HCT116 (cell line): ENCODE measurements around the gene ELAVL2. TPM values are rescaled to one million over a fixed set of nuclear protein-coding genes. Genes with fewer than 3 reads are reported as not detected.

Experiments
- ATAC-seq: fragments of 200-7000 bp; cut with Tn5 transposase; 2 replicates; pipeline ENCODE4 v1.9.1; 2020; ENCODE audit warnings: mild to moderate bottlenecking, moderate library complexity
- BruUV-seq: library from RNA; stranded (reverse); fragments of 400-500 nt; replicated peaks from 2 replicates; lab custom pipeline; 2021; lab: Mats Ljungman, UMichigan
- CTCF ChIA-PET: fragments of 300-600 bp; sonication (Branson Sonifier 250); formaldehyde crosslinking; loops from one replicate; lab custom pipeline; 2021; ENCODE audit warnings: antibody characterized with exemption; lab: Charles Lee
- POLR2A ChIA-PET: fragments of 300-600, 350-600 bp; sonication (Branson Sonifier 250); formaldehyde crosslinking; loops from one replicate; lab custom pipeline; 2021; ENCODE audit warnings: antibody characterized with exemption; lab: Charles Lee
- RAD21 ChIA-PET, 2 experiments: fragments of 300-600 bp; sonication (Branson Sonifier 250); formaldehyde crosslinking; loops; one replicate each; lab custom pipeline; 2023; ENCODE audit warnings: low total read pairs in 2 of 2; ENCODE audit not compliant: uncharacterized antibody in 2 of 2, unreplicated experiment in 2 of 2, low non-redundant PET in 1 of 2; lab: Charles Lee
- DNase-seq: peaks from one replicate; pipeline ENCODE4 v3.0.0-alpha.2; 2010; ENCODE audit warnings: low read depth, low spot score
- H2AFZ ChIP-seq: fragments of 200-600 bp; shearing (Covaris generic), sonication (generic); 2 replicates; pipeline ENCODE4 v1.6.1; 2017; ENCODE audit warnings: low read depth, mixed run types, mixed read lengths, antibody characterized with exemption, low read length; ENCODE audit not compliant: poor library complexity, severe bottlenecking
- H3K27ac ChIP-seq: 2 replicates; pipeline ENCODE4 v1.5.1; 2012; ENCODE audit warnings: low read depth, low read length
- H3K27me3 ChIP-seq: fragments of 200-600 bp; sonication (generic); 2 replicates; pipeline ENCODE4 v1.6.1; 2016; ENCODE audit warnings: mixed run types, low read length, mixed read lengths; ENCODE audit not compliant: insufficient read depth
- H3K36me3 ChIP-seq, 2 experiments: fragments of 200-500 bp in 1 of 2; fragments of 200-600 bp in 1 of 2; sonication (Bioruptor generic) in 1 of 2; sonication (generic) in 1 of 2; 2 replicates each; pipeline versions ENCODE4 v1.5.1 to v1.6.1; 2014 to 2016; ENCODE audit warnings: low read length in 2 of 2, inconsistent platforms in 1 of 2, mixed read lengths in 1 of 2, mixed run types in 1 of 2; ENCODE audit not compliant: insufficient read depth in 2 of 2, control insufficient read depth in 1 of 2
- H3K4me1 ChIP-seq, 2 experiments: fragments of 200-600 bp in 1 of 2; sonication (generic) in 1 of 2; 2 replicates each; pipeline versions ENCODE4 v1.5.1 to v1.6.1; 2012 to 2017; ENCODE audit warnings: low read length in 2 of 2, inconsistent platforms in 1 of 2, mild to moderate bottlenecking in 1 of 2, mixed read lengths in 1 of 2, mixed run types in 1 of 2, moderate library complexity in 1 of 2; ENCODE audit not compliant: insufficient read depth in 2 of 2, control insufficient read depth in 1 of 2
- H3K4me2 ChIP-seq: fragments of 200-600 bp; sonication (generic); 2 replicates; pipeline ENCODE4 v1.6.1; 2017; ENCODE audit warnings: mixed run types, low read length, mixed read lengths
- H3K4me3 ChIP-seq, 2 experiments: fragments of 200-600 bp in 1 of 2; sonication (generic) in 1 of 2; replicated peaks in 1 of 2; 2 replicates each; pipeline ENCODE4 v1.5.1; 2011 to 2016; ENCODE audit warnings: low read length in 2 of 2, control low read depth in 1 of 2, low read depth in 1 of 2, mild to moderate bottlenecking in 1 of 2, mixed read lengths in 1 of 2, mixed run types in 1 of 2
- H3K79me2 ChIP-seq: fragments of 200-600 bp; sonication (generic); 2 replicates; pipeline ENCODE4 v1.6.1; 2017; ENCODE audit warnings: mild to moderate bottlenecking, mixed run types, low read length, moderate library complexity, mixed read lengths; ENCODE audit not compliant: insufficient read depth
- H3K9ac ChIP-seq: fragments of 200-600 bp; sonication (generic); 2 replicates; pipeline ENCODE4 v1.6.1; 2016; ENCODE audit warnings: low read length, mixed read lengths
- H3K9me2 ChIP-seq: fragments of 200-600 bp; sonication (generic), shearing (Covaris generic); 2 replicates; pipeline ENCODE4 v1.6.1; 2017; ENCODE audit warnings: mixed run types, mild to moderate bottlenecking, moderate library complexity; ENCODE audit not compliant: insufficient read depth
- H3K9me3 ChIP-seq, 2 experiments: fragments of 200-500 bp in 1 of 2; fragments of 200-600 bp in 1 of 2; sonication (Bioruptor generic) in 1 of 2; sonication (generic) in 1 of 2; 2 replicates each; pipeline ENCODE4 v1.6.1; 2014 to 2017; ENCODE audit warnings: low read length in 2 of 2, mixed read lengths in 2 of 2, inconsistent platforms in 1 of 2, low read depth in 1 of 2, mild to moderate bottlenecking in 1 of 2, mixed run types in 1 of 2, moderate library complexity in 1 of 2; ENCODE audit not compliant: control insufficient read depth in 1 of 2, insufficient read depth in 1 of 2
- H4K20me1 ChIP-seq: fragments of 200-600 bp; sonication (generic), shearing (Covaris generic); 2 replicates; pipeline ENCODE4 v1.6.1; 2017; ENCODE audit warnings: mixed run types, mild to moderate bottlenecking, moderate library complexity; ENCODE audit not compliant: insufficient read depth
- ATF3 ChIP-seq: IDR thresholded peaks from 2 replicates; pipeline ENCODE4 v1.6.1; 2012
- CBX3 ChIP-seq: IDR thresholded peaks from 2 replicates; pipeline ENCODE4 v1.6.1; 2012; ENCODE audit warnings: low read depth
- CEBPB ChIP-seq: IDR thresholded peaks from 2 replicates; pipeline ENCODE4 v1.6.1; 2012; ENCODE audit warnings: low read depth
- CTCF ChIP-seq, 3 experiments: fragments of 200-600 bp in 1 of 3; sonication (generic) in 1 of 3; IDR thresholded peaks in 2 of 3; conservative IDR thresholded peaks in 1 of 3; 2 replicates each; pipeline ENCODE4 v1.5.1; 2012 to 2017; ENCODE audit warnings: low read depth in 2 of 3, low read length in 2 of 3, antibody characterized with exemption in 1 of 3, borderline replicate concordance in 1 of 3, control low read depth in 1 of 3, mild to moderate bottlenecking in 1 of 3, mixed read lengths in 1 of 3, mixed run types in 1 of 3, moderate library complexity in 1 of 3; ENCODE audit not compliant: insufficient read depth in 1 of 3
- EGR1 ChIP-seq: IDR thresholded peaks from 2 replicates; pipeline ENCODE4 v1.6.1; 2012; ENCODE audit warnings: low read depth
- ELF1 ChIP-seq: IDR thresholded peaks from 2 replicates; pipeline ENCODE4 v1.6.1; 2012; ENCODE audit warnings: low read depth, borderline replicate concordance
- EZH2 ChIP-seq: fragments of 200-600 bp; sonication (generic); IDR thresholded peaks from 2 replicates; pipeline ENCODE4 v1.6.1; 2017; ENCODE audit warnings: antibody characterized with exemption, mixed run types
- EZH2phosphoT487 ChIP-seq: fragments of 200-600 bp; IDR thresholded peaks from 2 replicates; pipeline ENCODE4 v1.6.1; 2018; ENCODE audit warnings: antibody characterized with exemption, borderline replicate concordance
- JUND ChIP-seq: IDR thresholded peaks from 2 replicates; pipeline ENCODE4 v1.6.1; 2012
- MAX ChIP-seq: IDR thresholded peaks from 2 replicates; pipeline ENCODE4 v1.6.1; 2012
- POLR2A ChIP-seq: IDR thresholded peaks from 2 replicates; pipeline ENCODE4 v1.7.0; 2011; ENCODE audit warnings: borderline replicate concordance; ENCODE audit not compliant: insufficient read depth, insufficient read length; ENCODE audit errors: extremely low read depth
- POLR2AphosphoS5 ChIP-seq: IDR thresholded peaks from 2 replicates; pipeline ENCODE4 v1.6.1; 2011; ENCODE audit warnings: mild to moderate bottlenecking, low read depth, low read length, moderate library complexity
- SIN3A ChIP-seq: IDR thresholded peaks from 2 replicates; pipeline ENCODE4 v1.6.1; 2012; ENCODE audit warnings: low read depth
- SP1 ChIP-seq: IDR thresholded peaks from 2 replicates; pipeline ENCODE4 v1.6.1; 2012; ENCODE audit warnings: low read depth
- TCF7L2 ChIP-seq: IDR thresholded peaks from 2 replicates; pipeline ENCODE4 v1.7.0; 2011; ENCODE audit warnings: borderline replicate concordance, inconsistent platforms; ENCODE audit not compliant: insufficient read depth, insufficient read length; ENCODE audit errors: extremely low read depth
- ZBTB33 ChIP-seq: IDR thresholded peaks from 2 replicates; pipeline ENCODE4 v1.6.1; 2011; ENCODE audit warnings: mild to moderate bottlenecking, low read length, moderate library complexity; ENCODE audit not compliant: insufficient replicate concordance; ENCODE audit errors: extremely low read depth
- ZFX ChIP-seq: fragments of 450-650 bp; IDR thresholded peaks from 2 replicates; pipeline ENCODE4 v1.6.1; 2017
- ZNF274 ChIP-seq: fragments of 200-500 bp; sonication (Bioruptor generic); IDR thresholded peaks from 2 replicates; pipeline ENCODE4 v1.6.1; 2014; ENCODE audit warnings: mild to moderate bottlenecking, low read depth, low read length, inconsistent platforms
- intact Hi-C: fragments of 100-400 bp; cut with micrococcal nuclease; formaldehyde crosslinking; loops from 2 replicates; pipeline ENCODE4 v1.10.0; 2022
- total RNA-seq: library from RNA; stranded (reverse); gene quantifications from one replicate; pipeline ENCODE4 v1.2.1, GENCODE V29; 2021; ENCODE audit not compliant: unreplicated experiment

The ELAVL2 gene
- total RNA-seq, 1 experiment from 2014 or later: not detected

- no TSS peak for BruUV-seq
- ChIA-PET POLR2A (no interaction called here), CTCF (no interaction called here), RAD21 (no interaction called here)
- Histone ChIP-seq H3K4me2 (no peak overlapping the region), H3K4me3 (no peak overlapping the region), H3K9me3 (peaks cover 7 to 32% of the 10 kb centered on the region in 2 experiments; a peak in 2 of 4 replicates), H2AFZ (no peak overlapping the region), H3K9me2 (no peaks in the 10 kb centered on the region), H3K4me1 (no peaks in the 10 kb centered on the region), H3K79me2 (no peaks in the 10 kb centered on the region), H3K27me3 (no peaks in the 10 kb centered on the region), H3K36me3 (no peaks in the 10 kb centered on the region), H3K9ac (no peak overlapping the region), H3K27ac (no peak overlapping the region), H4K20me1 (no peaks in the 10 kb centered on the region)
- intact Hi-C loops: no loop called here
- no peak for ATAC-seq
- no peak for TF ChIP-seq CEBPB
- no peak for TF ChIP-seq JUND
- TF ChIP-seq ZNF274: no peak
- TF ChIP-seq MAX: no peak
- no peak for TF ChIP-seq ELF1
- TF ChIP-seq POLR2A: no peak
- TF ChIP-seq SP1: no peak
- no peak for TF ChIP-seq EZH2
- TF ChIP-seq TCF7L2: no peak
- TF ChIP-seq ATF3: no peak
- no peak for TF ChIP-seq ZFX
- no peak for DNase-seq
These were observed 86.3 kb downstream of the ELAVL2 start for GRCh38 chr9:23739753-23740152.

- no TSS peak for BruUV-seq
- TF ChIP-seq EZH2phosphoT487 (no peak), ATF3 (no peak), POLR2A (no peak), ZBTB33 (no peak), CEBPB (no peak), CBX3 (no peak), ZNF274 (no peak), POLR2AphosphoS5 (no peak), SP1 (no peak), SIN3A (no peak), JUND (no peak), EGR1 (no peak), CTCF (IDR thresholded peaks at IDR 0.05 in 2 of 3, conservative IDR thresholded peaks at IDR 0.05 in 1 of 3; ENCODE audit: borderline replicate concordance in 1 of 3, insufficient read depth in 1 of 3, low read depth in 2 of 3, low read length in 2 of 3) (no peak)
These were observed 89.7 kb downstream of the ELAVL2 start for GRCh38 chr9:23736293-23736692.

More at GRCh38 chr9:23736293-23736692, 89.7 kb downstream of the ELAVL2 start:
- H3K27ac ChIP-seq: no peak overlapping the region
- intact Hi-C loops: no loop called here
- no peak overlapping the region for H3K4me3 ChIP-seq
- ChIA-PET RAD21 (no interaction called here), CTCF (no interaction called here), POLR2A (no interaction called here)
- no peak overlapping the region for H3K4me2 ChIP-seq
- ATAC-seq: no peak
- no peak for DNase-seq
- no peaks in the 10 kb centered on the region for H4K20me1 ChIP-seq
- H2AFZ ChIP-seq: no peak overlapping the region
- H3K27me3 ChIP-seq: no peaks in the 10 kb centered on the region
- no peaks in the 10 kb centered on the region for H3K9me2 ChIP-seq
- no peak overlapping the region for H3K9ac ChIP-seq
- no peaks in the 10 kb centered on the region for H3K79me2 ChIP-seq
- H3K4me1 ChIP-seq: no peaks in the 10 kb centered on the region
- H3K9me3 ChIP-seq: peaks cover 12 to 28% of the 10 kb centered on the region in 2 experiments; a peak in 2 of 4 replicates
- no peaks in the 10 kb centered on the region for H3K36me3 ChIP-seq
